ENCODE results near the gene PLAU.
"Not testable (repeated sequence)": the region's sequence is repeated elsewhere in the genome, so short reads cannot be mapped to it uniquely, and the experiment has no call there.

PLAU gene

DNA sequence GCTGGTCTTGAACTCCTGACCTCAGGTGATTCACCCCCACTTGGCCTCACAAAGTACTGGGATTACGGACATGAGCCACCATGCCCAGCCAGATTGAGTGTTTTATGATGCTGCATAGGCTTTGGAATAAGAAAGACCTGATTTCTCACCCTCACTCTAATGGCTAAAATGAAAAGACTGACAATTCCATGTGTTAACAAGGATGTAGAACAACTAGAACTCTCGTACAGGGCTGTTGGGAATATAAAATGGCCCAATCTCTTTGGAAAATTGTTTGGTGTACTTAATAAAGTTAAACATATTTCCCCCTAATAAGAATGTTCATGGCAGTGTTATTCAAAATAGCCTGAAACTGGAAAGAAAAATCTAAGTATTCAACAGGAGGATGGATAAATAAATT, 43.8 kb downstream of the PLAU start:
- DNase-seq (ENCODE audit: low spot score), result no peak
- in situ Hi-C loops (cut with MboI; ENCODE audit: low sequenced_read_pairs, unreplicated experiment), result no loop called here
- TF ChIP-seq, protein P1, sequence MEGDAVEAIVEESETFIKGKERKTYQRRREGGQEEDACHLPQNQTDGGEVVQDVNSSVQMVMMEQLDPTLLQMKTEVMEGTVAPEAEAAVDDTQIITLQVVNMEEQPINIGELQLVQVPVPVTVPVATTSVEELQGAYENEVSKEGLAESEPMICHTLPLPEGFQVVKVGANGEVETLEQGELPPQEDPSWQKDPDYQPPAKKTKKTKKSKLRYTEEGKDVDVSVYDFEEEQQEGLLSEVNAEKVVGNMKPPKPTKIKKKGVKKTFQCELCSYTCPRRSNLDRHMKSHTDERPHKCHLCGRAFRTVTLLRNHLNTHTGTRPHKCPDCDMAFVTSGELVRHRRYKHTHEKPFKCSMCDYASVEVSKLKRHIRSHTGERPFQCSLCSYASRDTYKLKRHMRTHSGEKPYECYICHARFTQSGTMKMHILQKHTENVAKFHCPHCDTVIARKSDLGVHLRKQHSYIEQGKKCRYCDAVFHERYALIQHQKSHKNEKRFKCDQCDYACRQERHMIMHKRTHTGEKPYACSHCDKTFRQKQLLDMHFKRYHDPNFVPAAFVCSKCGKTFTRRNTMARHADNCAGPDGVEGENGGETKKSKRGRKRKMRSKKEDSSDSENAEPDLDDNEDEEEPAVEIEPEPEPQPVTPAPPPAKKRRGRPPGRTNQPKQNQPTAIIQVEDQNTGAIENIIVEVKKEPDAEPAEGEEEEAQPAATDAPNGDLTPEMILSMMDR (IDR thresholded peaks at IDR 0.05; ENCODE audit: borderline replicate concordance, control extremely low read depth, extremely low read depth, insufficient read depth, missing control alignments), result no peak

DNA sequence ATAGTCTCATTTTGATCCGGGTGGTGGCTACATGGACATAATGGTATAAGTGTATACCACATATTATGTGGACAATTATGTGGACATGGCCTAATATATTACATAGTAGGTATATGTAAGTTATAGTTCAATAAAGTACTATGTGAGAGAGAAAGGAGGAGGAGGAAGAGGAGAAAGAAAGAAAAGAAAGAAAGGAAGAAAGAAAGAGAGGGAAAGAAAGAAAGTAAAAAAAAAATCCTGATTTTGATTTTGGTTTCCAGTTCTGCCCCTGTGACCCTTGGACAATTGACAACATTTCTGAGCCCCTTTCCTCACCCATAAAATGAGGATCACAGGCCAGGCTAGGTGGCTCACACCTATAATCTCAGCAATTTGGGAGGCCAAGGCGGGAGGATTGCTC, 44.8 kb downstream of the PLAU start:
- TF ChIP-seq, protein P1 (IDR thresholded peaks at IDR 0.05; ENCODE audit: borderline replicate concordance, control extremely low read depth, extremely low read depth, insufficient read depth, missing control alignments), result no peak
- in situ Hi-C loops (cut with MboI; ENCODE audit: low sequenced_read_pairs, unreplicated experiment), result no loop called here
- DNase-seq (ENCODE audit: low spot score), result no peak

DNA sequence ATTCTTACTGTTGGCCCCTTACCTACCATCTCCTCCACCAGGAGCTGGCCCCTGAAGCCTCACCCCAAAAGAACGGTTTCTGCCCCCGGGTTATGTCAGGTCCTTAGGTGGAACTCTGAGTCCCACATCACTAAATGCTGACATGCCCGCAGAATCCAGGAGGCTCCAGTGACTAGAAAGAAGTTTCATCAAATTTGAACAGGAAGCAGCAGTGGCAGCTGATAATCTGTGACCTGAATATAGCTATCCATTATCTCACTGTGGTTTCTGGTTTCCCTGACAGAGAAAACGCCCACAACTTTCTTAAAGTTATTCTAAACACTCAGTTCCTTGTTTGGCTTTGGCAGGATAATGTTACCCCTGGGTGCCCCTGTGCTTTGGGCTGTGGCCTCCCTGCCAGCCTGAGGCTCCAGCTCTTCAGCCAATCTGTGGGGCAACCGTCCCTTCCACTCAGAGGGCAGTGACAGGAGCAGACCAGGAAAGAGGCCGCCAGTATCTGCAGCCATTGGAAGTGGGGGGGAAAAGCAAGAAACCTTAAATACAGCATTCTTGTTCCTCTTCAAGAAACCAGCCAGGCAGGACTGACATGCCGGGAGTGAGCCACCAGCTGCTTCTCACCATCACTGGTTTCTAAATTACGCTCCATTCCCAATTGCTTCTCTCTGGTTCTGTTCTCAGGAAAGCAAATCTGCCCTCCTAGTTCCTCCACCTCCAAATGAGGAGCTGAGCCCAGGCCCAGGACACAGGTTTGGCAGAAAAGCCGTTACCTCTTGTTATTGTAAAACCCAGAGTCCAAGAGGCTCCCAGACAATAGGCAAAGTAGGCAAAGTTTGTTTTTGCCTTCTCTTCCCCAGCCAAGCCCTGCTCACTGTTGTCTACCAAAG, 45.8 kb downstream of the PLAU start:
- DNase-seq (ENCODE audit: low spot score), result peak; percentile 70
- in situ Hi-C loops (cut with MboI; ENCODE audit: low sequenced_read_pairs, unreplicated experiment), result no loop called here
- TF ChIP-seq, protein P1 (IDR thresholded peaks at IDR 0.05; ENCODE audit: borderline replicate concordance, control extremely low read depth, extremely low read depth, insufficient read depth, missing control alignments), result no peak

DNA sequence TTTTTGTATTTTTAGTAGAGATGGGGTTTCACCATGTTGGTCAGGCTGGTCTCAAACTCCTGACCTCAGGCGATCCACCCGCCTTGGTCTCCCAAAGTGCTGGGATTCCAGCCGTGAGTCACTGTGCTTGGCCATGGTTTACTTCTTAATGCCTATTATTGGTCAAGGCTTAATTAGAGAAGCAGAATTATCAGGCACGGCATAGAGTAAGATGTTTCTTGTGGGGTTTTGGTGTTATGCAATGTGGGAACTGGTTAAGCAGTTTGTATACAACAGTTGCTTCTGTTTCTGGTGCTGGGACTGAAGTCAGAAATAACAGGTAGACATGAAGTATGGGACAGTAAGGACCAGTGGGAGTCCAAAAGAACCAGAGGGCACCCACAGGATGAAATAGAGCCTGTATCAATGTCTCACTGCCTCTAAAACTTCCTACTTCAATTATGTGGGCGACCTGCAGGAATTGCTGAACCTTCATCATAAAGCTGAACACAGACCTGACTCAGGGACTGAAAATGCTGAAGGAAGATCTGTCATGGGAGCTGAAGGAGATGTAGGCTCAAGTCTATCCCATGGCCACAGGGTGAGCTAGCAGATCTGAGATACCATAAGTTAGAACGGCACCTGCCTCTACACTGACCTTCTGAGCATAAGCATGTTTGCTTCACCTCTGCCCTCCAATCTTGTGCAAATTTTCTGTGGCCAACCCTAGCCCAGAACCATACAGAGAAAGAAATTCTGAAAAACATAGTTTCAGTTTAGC, 48.7 kb downstream of the PLAU start:
- DNase-seq (ENCODE audit: low spot score), result no peak
- in situ Hi-C loops (cut with MboI; ENCODE audit: low sequenced_read_pairs, unreplicated experiment), result no loop called here

DNA sequence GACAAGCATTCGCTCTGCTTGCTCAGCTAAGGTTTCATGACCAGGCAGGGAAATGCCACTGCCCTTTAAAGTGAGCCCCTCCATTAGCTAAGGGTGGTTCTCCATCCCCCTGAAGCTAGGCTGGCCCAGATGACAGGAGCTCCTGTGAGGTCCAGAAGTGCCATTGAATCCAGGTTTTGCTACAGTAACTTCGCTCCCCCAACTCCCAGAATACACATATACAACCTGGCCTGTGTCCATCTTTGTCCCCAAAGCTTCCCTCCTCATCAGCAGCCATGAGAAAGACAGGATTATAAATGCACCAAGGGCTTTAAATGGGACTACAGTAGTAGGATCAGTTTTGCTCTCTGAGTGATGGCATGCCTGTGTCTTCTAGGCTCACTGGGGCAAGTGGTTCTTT, 51.5 kb downstream of the PLAU start:
- TF ChIP-seq, protein P1 (IDR thresholded peaks at IDR 0.05; ENCODE audit: borderline replicate concordance, control extremely low read depth, extremely low read depth, insufficient read depth, missing control alignments), result no peak
- no peak for DNase-seq (ENCODE audit: low spot score)
- in situ Hi-C loops (cut with MboI; ENCODE audit: low sequenced_read_pairs, unreplicated experiment), result no loop called here

More for the DNA sequence above, 48.7 kb downstream of the PLAU start:
- TF ChIP-seq, protein P1 (IDR thresholded peaks at IDR 0.05; ENCODE audit: borderline replicate concordance, control extremely low read depth, extremely low read depth, insufficient read depth, missing control alignments), result no peak

DNA sequence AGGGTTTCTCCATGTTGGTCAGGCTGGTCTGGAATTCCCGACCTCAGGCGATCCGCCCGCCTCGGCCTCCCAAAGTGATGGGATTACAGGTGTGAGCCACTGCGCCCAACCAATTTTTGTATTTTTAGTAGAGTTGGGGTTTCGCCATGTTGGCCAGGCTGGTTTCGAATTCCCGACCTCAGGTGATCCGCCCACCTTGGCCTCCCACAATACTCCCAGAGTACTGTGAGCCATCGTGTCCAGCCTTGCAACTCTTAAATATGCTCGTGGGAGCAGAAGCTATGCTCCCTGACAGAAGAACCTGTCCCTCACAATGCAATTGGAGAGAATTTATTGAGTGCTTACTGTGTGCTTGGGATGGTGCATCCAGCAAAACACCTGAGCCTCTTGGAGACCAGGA, 52.6 kb downstream of the PLAU start:
- in situ Hi-C loops (cut with MboI; ENCODE audit: low sequenced_read_pairs, unreplicated experiment); DNase-seq (ENCODE audit: low spot score): not testable (repeated sequence)

DNA sequence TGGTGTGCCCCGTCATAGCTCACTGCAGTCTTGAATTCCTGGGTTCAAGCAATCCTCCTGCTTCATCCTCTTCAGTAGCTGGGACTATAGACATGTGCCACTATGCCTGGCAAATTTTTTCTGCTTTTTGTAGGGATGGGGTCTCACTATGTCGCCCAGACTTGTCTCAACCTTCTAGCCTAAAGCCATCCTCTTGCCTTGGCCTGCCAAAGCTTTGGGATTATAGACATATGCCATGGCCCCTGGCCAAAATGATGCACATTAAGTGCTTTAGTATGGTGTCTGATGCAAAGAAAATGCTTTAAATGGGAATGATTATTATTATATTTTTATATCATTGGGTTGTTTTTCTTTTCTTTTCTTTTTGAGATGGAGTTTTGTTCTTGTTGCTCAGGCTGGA, 53.8 kb downstream of the PLAU start:
- TF ChIP-seq, protein P1 (IDR thresholded peaks at IDR 0.05; ENCODE audit: borderline replicate concordance, control extremely low read depth, extremely low read depth, insufficient read depth, missing control alignments), result no peak
- in situ Hi-C loops (cut with MboI; ENCODE audit: low sequenced_read_pairs, unreplicated experiment), result no loop called here
- no peak for DNase-seq (ENCODE audit: low spot score)

DNA sequence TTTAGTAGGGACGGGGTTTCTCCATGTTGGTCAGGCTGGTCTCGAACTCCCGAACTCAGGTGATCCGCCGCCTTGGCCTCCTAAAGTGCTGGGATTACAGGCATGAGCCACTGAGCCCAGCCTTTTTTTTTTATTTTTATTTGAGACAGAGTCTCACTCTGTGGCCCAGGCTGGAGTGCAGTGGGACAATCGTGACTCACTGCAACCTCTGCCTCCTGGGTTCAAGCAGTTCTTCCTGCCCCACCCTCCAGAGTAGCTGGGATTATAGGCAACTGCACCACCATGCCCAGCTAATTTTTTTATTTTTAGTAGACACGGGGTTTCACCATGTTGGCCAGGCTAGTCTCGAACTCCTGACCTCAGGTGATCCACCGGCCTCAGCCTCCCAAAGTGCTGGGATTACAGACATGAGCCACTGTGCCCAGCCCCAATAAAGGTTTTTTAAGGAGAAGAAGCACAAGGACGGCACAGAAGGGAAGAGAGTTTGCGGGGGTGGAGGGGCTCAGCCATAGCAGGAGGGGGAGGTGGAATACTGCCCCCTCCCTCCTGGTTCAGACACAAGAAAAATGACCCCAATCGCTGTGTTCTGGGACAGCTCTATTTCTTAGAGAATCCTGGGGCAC, 54.4 kb downstream of the PLAU start:
- DNase-seq (ENCODE audit: low spot score); in situ Hi-C loops (cut with MboI; ENCODE audit: low sequenced_read_pairs, unreplicated experiment): not testable (repeated sequence)

Data from GM13976 (cell line).